Endodermal cell (in vitro differentiated cells): ENCODE measurements around the gene KCNK1. TPM values are rescaled to one million over a fixed set of nuclear protein-coding genes. Genes with fewer than 3 reads are reported as not detected.
"Not testable (repeated sequence)": the region's sequence is repeated elsewhere in the genome, so short reads cannot be mapped to it uniquely, and the experiment has no call there.

ENCODE experiments used
- DNase-seq: peaks from one replicate; pipeline ENCODE4 v3.0.0-alpha.2; 2017
- H3K27ac ChIP-seq: 2 replicates; pipeline ENCODE4 v1.5.1; 2013; ENCODE audit warnings: mild to moderate bottlenecking, low read depth, low read length, moderate library complexity
- H3K27me3 ChIP-seq: 2 replicates; pipeline ENCODE4 v1.6.1; 2013; ENCODE audit warnings: mild to moderate bottlenecking, low read length, moderate library complexity; ENCODE audit not compliant: insufficient read depth, control insufficient read depth, poor library complexity, severe bottlenecking
- H3K36me3 ChIP-seq: 2 replicates; pipeline ENCODE4 v1.7.0; 2013; ENCODE audit warnings: mild to moderate bottlenecking, low read length, moderate library complexity; ENCODE audit not compliant: control insufficient read depth, insufficient read depth
- H3K4me1 ChIP-seq: one replicate; pipeline ENCODE4 v1.7.0; 2013; ENCODE audit warnings: low read length; ENCODE audit not compliant: control insufficient read depth, insufficient read depth
- H3K4me3 ChIP-seq: 2 replicates; pipeline ENCODE4 v1.5.1; 2013; ENCODE audit warnings: mild to moderate bottlenecking, low read length, moderate library complexity
- H3K9ac ChIP-seq: 2 replicates; pipeline ENCODE4 v1.6.1; 2013; ENCODE audit warnings: mild to moderate bottlenecking, low read length, moderate library complexity; ENCODE audit not compliant: poor library complexity, severe bottlenecking; ENCODE audit errors: extremely low read depth
- H3K9me3 ChIP-seq: 2 replicates; pipeline ENCODE4 v1.6.1; 2013; ENCODE audit warnings: mild to moderate bottlenecking, low read length, moderate library complexity; ENCODE audit not compliant: control insufficient read depth
- H3K27ac Mint-ChIP-seq: 2 replicates; pipeline ENCODE4 v1.8.0; 2020; ENCODE audit warnings: mixed read lengths
- H3K27me3 Mint-ChIP-seq: 2 replicates; pipeline ENCODE4 v1.8.0; 2021; ENCODE audit warnings: mild to moderate bottlenecking, mixed read lengths; ENCODE audit not compliant: insufficient read depth
- H3K36me3 Mint-ChIP-seq: 2 replicates; pipeline ENCODE4 v1.8.0; 2020; ENCODE audit warnings: low read depth, mixed read lengths
- H3K4me1 Mint-ChIP-seq: 2 replicates; pipeline ENCODE4 v1.8.0; 2020; ENCODE audit warnings: mixed read lengths
- H3K4me3 Mint-ChIP-seq: 2 replicates; pipeline ENCODE4 v1.8.0; 2020; ENCODE audit warnings: mild to moderate bottlenecking, moderate library complexity, mixed read lengths
- H3K9me3 Mint-ChIP-seq: 2 replicates; pipeline ENCODE4 v1.8.0; 2020; ENCODE audit warnings: mild to moderate bottlenecking, mixed read lengths
- WGBS, 2 experiments: methylation state at CpG; one replicate each; pipeline versions ENCODE4 v1.1.5 to v1.1.7; 2013; ENCODE audit warnings: missing lambda C conversion rate in 2 of 2, mixed read lengths in 1 of 2; ENCODE audit not compliant: insufficient coverage in 1 of 2, insufficient read length in 1 of 2; 5-methylcytosine and 5-hydroxymethylcytosine counted together
- total RNA-seq, 2 donors: library from RNA; stranded (reverse); fragmentation: NEBNext Ultra II Directional in 1 of 2; extraction: Animal tissue kit (Norgen Biotek cat#: 25700) in 1 of 2; gene quantifications; 2 replicates in 1 of 2; 3 replicates in 1 of 2; pipeline ENCODE4 v1.2.1, GENCODE V29; 2021
- TF ChIP-seq, protein P1 (sequence below): fragments of 200-600 bp; sonication (generic); conservative IDR thresholded peaks from 2 replicates; pipeline ENCODE4 v1.5.0; 2021; ENCODE audit warnings: antibody characterized with exemption, mild to moderate bottlenecking

The KCNK1 gene
- total RNA-seq, 2 donors from 2014 or later: 50.1 to 55.7 TPM

DNA sequence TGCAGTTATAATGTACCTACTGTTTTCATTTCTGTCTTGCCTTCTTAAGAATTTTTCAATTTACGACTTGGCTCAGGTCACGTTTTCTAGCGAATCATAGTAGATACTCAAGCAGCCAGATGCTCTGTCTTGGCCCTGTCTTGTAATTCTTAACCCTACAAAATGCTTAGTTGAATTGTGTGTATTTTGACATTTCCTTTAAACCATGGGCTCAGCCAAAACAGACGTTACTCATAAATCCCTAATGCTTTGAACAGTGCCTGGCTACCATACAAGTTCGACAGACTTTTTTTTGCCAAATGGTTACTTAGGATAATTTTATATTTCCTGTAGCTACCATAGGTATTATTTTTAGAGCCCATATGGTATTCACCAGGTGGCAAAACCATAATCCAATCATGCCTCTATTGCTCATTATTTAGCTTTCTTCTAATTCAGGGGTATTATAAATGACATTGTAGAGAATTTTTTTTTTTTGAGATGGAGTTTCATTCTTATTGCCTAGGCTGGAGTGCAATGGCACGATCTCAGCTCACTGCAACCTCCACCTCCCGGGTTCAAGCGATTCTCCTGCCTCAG, 54.3 kb downstream of the KCNK1 start:
- Mint-ChIP-seq H3K36me3 (peaks cover 75% of the 10 kb centered on the region), H3K4me3 (no peak overlapping the region), H3K27me3 (no peaks in the 10 kb centered on the region), H3K4me1 (peaks cover 15% of the 10 kb centered on the region), H3K27ac (no peak overlapping the region), H3K9me3 (no peaks in the 10 kb centered on the region)
- 82 to 100% methylated on average over 2 to 8 of the region's 8 CpGs for WGBS, 2 experiments
- H3K4me3 ChIP-seq: no peak overlapping the region
- H3K9me3 ChIP-seq: peaks cover 7% of the 10 kb centered on the region
- TF ChIP-seq, protein P1, sequence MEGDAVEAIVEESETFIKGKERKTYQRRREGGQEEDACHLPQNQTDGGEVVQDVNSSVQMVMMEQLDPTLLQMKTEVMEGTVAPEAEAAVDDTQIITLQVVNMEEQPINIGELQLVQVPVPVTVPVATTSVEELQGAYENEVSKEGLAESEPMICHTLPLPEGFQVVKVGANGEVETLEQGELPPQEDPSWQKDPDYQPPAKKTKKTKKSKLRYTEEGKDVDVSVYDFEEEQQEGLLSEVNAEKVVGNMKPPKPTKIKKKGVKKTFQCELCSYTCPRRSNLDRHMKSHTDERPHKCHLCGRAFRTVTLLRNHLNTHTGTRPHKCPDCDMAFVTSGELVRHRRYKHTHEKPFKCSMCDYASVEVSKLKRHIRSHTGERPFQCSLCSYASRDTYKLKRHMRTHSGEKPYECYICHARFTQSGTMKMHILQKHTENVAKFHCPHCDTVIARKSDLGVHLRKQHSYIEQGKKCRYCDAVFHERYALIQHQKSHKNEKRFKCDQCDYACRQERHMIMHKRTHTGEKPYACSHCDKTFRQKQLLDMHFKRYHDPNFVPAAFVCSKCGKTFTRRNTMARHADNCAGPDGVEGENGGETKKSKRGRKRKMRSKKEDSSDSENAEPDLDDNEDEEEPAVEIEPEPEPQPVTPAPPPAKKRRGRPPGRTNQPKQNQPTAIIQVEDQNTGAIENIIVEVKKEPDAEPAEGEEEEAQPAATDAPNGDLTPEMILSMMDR: no peak
- H3K36me3 ChIP-seq: peaks cover 68% of the 10 kb centered on the region
- H3K27ac ChIP-seq: no peak overlapping the region
- no peaks in the 10 kb centered on the region for H3K4me1 ChIP-seq
- H3K9ac ChIP-seq: no peak overlapping the region
- H3K27me3 ChIP-seq: no peaks in the 10 kb centered on the region
- DNase-seq: no peak

DNA sequence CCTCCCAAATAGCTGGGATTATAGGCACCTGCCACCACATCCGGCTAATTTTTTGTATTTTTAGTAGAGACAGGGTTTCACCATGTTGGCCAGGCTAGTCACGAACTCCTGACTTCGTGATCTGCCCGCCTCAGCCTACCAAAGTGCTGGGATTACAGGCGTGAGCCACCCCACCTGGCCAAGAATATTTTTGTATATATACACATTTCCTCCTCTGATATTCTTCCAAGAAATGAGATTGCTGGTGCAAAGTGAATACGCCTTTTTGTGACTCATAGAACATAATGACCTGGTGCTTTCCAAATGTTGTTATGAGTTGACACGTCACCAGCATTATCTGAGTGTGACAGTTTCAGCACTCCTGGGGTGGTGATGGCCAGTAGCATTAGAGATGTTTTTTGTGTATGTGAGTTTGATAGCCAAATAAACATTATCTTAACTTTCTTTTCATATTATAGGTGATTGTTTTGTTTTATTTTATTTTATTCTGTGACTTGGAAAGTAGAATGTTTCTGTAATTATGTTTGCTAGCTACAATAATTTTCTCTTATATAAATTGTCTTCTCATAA, 54.9 kb downstream of the KCNK1 start:
- peaks cover 7% of the 10 kb centered on the region for H3K9me3 ChIP-seq
- H3K27ac ChIP-seq: no peak overlapping the region
- peaks cover 74% of the 10 kb centered on the region for H3K36me3 ChIP-seq
- no peaks in the 10 kb centered on the region for H3K27me3 ChIP-seq
- Mint-ChIP-seq H3K36me3 (peaks cover 80% of the 10 kb centered on the region), H3K4me1 (peaks cover 21% of the 10 kb centered on the region), H3K27me3 (no peaks in the 10 kb centered on the region), H3K9me3 (no peaks in the 10 kb centered on the region), H3K4me3 (no peak overlapping the region), H3K27ac (no peak overlapping the region)
- H3K9ac ChIP-seq: no peak overlapping the region
- no peak overlapping the region for H3K4me3 ChIP-seq
- no peaks in the 10 kb centered on the region for H3K4me1 ChIP-seq
- no peak for DNase-seq
- WGBS, 2 experiments: 80 to 95% methylated on average over 3 to 7 of the region's 7 CpGs
- TF ChIP-seq, protein P1: no peak

DNA sequence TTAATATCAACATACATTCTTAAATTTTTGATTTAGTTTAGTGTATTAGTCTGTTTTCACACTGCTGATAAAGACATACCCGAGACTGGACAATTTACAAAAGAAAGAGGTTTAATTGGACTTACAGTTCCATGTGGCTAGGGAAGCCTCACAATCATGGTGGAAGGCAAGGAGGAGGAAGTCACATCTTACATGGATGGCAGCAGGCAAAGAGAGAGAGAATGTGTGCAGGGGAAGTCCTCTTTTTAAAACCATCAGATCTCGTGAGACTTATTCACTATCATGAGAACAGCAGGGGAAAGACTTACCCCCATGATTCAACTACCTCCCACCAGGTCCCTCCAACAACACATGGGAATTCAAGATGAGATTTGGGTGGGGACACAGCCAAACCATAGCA, 56.5 kb downstream of the KCNK1 start:
- H3K9me3 Mint-ChIP-seq, H3K4me1 ChIP-seq, H3K27me3 ChIP-seq, H3K27ac Mint-ChIP-seq, H3K27me3 Mint-ChIP-seq, H3K27ac ChIP-seq, DNase-seq, H3K4me3 Mint-ChIP-seq, H3K9ac ChIP-seq, H3K4me3 ChIP-seq: not testable (repeated sequence)
- H3K36me3 ChIP-seq: peaks cover 77% of the 10 kb centered on the region
- peaks cover 16% of the 10 kb centered on the region for H3K9me3 ChIP-seq
- Mint-ChIP-seq H3K36me3 (peaks cover 85% of the 10 kb centered on the region), H3K4me1 (peaks cover 17% of the 10 kb centered on the region)
- 95 to 100% methylated on average over 1 to 2 of the region's 2 CpGs for WGBS, 2 experiments
